ENCODE data around the gene FBXO3. TPM values are rescaled to one million over a fixed set of nuclear protein-coding genes. Genes with fewer than 3 reads are reported as not detected.

Gene FBXO3
- total and polyA plus RNA-seq, 12 donors, result 21.9 to 72.5 (median 55.7) TPM

- H3K9me3 ChIP-seq, result no peaks in the 10 kb centered on the region
- peaks cover 0 to 14% (median 0%) of the 10 kb centered on the region in 7 donors for H3K27me3 ChIP-seq
- TF ChIP-seq, protein P1, sequence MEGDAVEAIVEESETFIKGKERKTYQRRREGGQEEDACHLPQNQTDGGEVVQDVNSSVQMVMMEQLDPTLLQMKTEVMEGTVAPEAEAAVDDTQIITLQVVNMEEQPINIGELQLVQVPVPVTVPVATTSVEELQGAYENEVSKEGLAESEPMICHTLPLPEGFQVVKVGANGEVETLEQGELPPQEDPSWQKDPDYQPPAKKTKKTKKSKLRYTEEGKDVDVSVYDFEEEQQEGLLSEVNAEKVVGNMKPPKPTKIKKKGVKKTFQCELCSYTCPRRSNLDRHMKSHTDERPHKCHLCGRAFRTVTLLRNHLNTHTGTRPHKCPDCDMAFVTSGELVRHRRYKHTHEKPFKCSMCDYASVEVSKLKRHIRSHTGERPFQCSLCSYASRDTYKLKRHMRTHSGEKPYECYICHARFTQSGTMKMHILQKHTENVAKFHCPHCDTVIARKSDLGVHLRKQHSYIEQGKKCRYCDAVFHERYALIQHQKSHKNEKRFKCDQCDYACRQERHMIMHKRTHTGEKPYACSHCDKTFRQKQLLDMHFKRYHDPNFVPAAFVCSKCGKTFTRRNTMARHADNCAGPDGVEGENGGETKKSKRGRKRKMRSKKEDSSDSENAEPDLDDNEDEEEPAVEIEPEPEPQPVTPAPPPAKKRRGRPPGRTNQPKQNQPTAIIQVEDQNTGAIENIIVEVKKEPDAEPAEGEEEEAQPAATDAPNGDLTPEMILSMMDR (IDR thresholded peaks at IDR 0.05), result no peak
- DNase-seq, result no peak
- H3K36me3 ChIP-seq, result peaks cover 0 to 4% (median 0%) of the 10 kb centered on the region in 9 donors
- peaks cover 0 to 73% (median 45%) of the 10 kb centered on the region in 9 donors for H3K4me1 ChIP-seq
- intact Hi-C loops (cut with DNase I), result no loop called here
- H3K4me3 ChIP-seq, result peak overlapping the region in 2 of 10 donors; percentile 89 to 97
- peak overlapping the region in 1 of 10 donors; percentile 91 for H3K27ac ChIP-seq
- no peak for ATAC-seq
- 77 to 92% methylated on average over 7 of the region's 7 CpGs for WGBS, 2 donors
Measured at GRCh38 chr11:33775467-33775807, 1.1 kb upstream of the FBXO3 start.

GRCh38 chr11:33774736-33775466 lies 581 bp upstream of the FBXO3 start:
- WGBS, 2 donors, result 2 to 4% methylated on average over 21 to 23 of the region's 23 CpGs
- Histone ChIP-seq H3K4me3 (peak overlapping the region; percentile 59 to 98 (median 94)), H3K27ac (peak overlapping the region; percentile 68 to 95 (median 88)), H3K36me3 (peaks cover 0 to 9% (median 0%) of the 10 kb centered on the region in 9 donors), H3K27me3 (peaks cover 0 to 14% (median 0%) of the 10 kb centered on the region in 7 donors), H3K4me1 (peaks cover 0 to 71% (median 47%) of the 10 kb centered on the region in 9 donors), H3K9me3 (no peaks in the 10 kb centered on the region)
- TF ChIP-seq, protein P1 (IDR thresholded peaks at IDR 0.05), result no peak
- ATAC-seq (peak; percentile 19 to 57 (median 44)), DNase-seq (peak; percentile 35 to 42)
- intact Hi-C loops (cut with DNase I), result no loop called here

GRCh38 chr11:33773404-33773986 lies 825 bp downstream of the FBXO3 start:
- Histone ChIP-seq H3K36me3 (peaks cover 0 to 23% (median 3%) of the 10 kb centered on the region in 9 donors), H3K4me3 (peak overlapping the region; percentile 59 to 98 (median 94)), H3K27ac (peak overlapping the region; percentile 78 to 95 (median 88)), H3K9me3 (no peaks in the 10 kb centered on the region), H3K4me1 (peaks cover 0 to 57% (median 36%) of the 10 kb centered on the region in 9 donors), H3K27me3 (peaks cover 0 to 14% (median 0%) of the 10 kb centered on the region in 7 donors)
- intact Hi-C loops (cut with DNase I), result no loop called here
- DNase-seq, result no peak
- TF ChIP-seq, protein P1 (IDR thresholded peaks at IDR 0.05), result peak in 1 of 9 donors; percentile 21
- ATAC-seq, result peak; percentile 1 to 43 (median 27)
- 5 to 8% methylated on average over 22 of the region's 22 CpGs for WGBS, 2 donors

GRCh38 chr11:33772870-33773269 lies 1.4 kb downstream of the FBXO3 start:
- peaks cover 0 to 29% (median 9%) of the 10 kb centered on the region in 9 donors for H3K36me3 ChIP-seq
- H3K4me3 ChIP-seq, result peak overlapping the region in 8 of 10 donors; percentile 59 to 98 (median 94)
- no peaks in the 10 kb centered on the region for H3K9me3 ChIP-seq
- peaks cover 0 to 54% (median 32%) of the 10 kb centered on the region in 9 donors for H3K4me1 ChIP-seq
- TF ChIP-seq, protein P1 (IDR thresholded peaks at IDR 0.05), result no peak
- H3K27ac ChIP-seq, result peak overlapping the region in 2 of 10 donors; percentile 92 to 95
- intact Hi-C loops (cut with DNase I), result no loop called here
- ATAC-seq (no peak), DNase-seq (no peak)
- WGBS, 2 donors, result 32 to 52% methylated on average over 1 of the region's 1 CpG
- H3K27me3 ChIP-seq, result peaks cover 0 to 14% (median 0%) of the 10 kb centered on the region in 7 donors

All from heart right ventricle (tissue), 16 donors.